ENCODE measurements around the gene SPON1. TPM values are rescaled to one million over a fixed set of nuclear protein-coding genes. Genes with fewer than 3 reads are reported as not detected.
"Not testable (repeated sequence)": the region's sequence is repeated elsewhere in the genome, so short reads cannot be mapped to it uniquely, and the experiment has no call there.

Gene SPON1
- total RNA-seq, 1 donor from 2014 or later = 1.1 TPM

- intact Hi-C loops (cut with micrococcal nuclease) = no loop called here
These were observed 277.7 kb downstream of the SPON1 start for GRCh38 chr11:14240221-14240620.

- intact Hi-C loops (cut with micrococcal nuclease) = no loop called here
These were observed 278.4 kb downstream of the SPON1 start for GRCh38 chr11:14240951-14241350.

- intact Hi-C loops (cut with micrococcal nuclease) = no loop called here
These were observed 279.7 kb downstream of the SPON1 start for GRCh38 chr11:14242187-14242586.

- intact Hi-C loops (cut with micrococcal nuclease) = no loop called here
These were observed 280.2 kb downstream of the SPON1 start for GRCh38 chr11:14242733-14243132.

GRCh38 chr11:14244926-14245325 is 282.4 kb downstream of the SPON1 start:
- intact Hi-C loops (cut with micrococcal nuclease) = no loop called here

- intact Hi-C loops (cut with micrococcal nuclease) = no loop called here
These were observed 282.9 kb downstream of the SPON1 start for GRCh38 chr11:14245444-14245843.

GRCh38 chr11:14248580-14248981 is 286.1 kb downstream of the SPON1 start:
- intact Hi-C loops (cut with micrococcal nuclease) = loop anchor here (2.0 kb wide), 2 partner anchors 122 to 762 kb away; no protein-coding TSS in a partner anchor

GRCh38 chr11:14249121-14249963 is 286.8 kb downstream of the SPON1 start:
- intact Hi-C loops (cut with micrococcal nuclease) = loop anchor here (1.0 to 2.0 kb wide), 5 partner anchors 123 to 763 kb away; no protein-coding TSS in a partner anchor

GRCh38 chr11:14251754-14252153 is 289.2 kb downstream of the SPON1 start:
- intact Hi-C loops (cut with micrococcal nuclease) = no loop called here

GRCh38 chr11:14252501-14252900 is 290.0 kb downstream of the SPON1 start:
- intact Hi-C loops (cut with micrococcal nuclease) = not testable (repeated sequence)

- intact Hi-C loops (cut with micrococcal nuclease) = no loop called here
These were observed 290.9 kb downstream of the SPON1 start for GRCh38 chr11:14253421-14253820.

GRCh38 chr11:14253840-14254239 is 291.3 kb downstream of the SPON1 start:
- intact Hi-C loops (cut with micrococcal nuclease) = no loop called here

- intact Hi-C loops (cut with micrococcal nuclease) = no loop called here
These were observed 292.2 kb downstream of the SPON1 start for GRCh38 chr11:14254533-14255237.

- intact Hi-C loops (cut with micrococcal nuclease) = no loop called here
These were observed 292.7 kb downstream of the SPON1 start for GRCh38 chr11:14255238-14255534.

- intact Hi-C loops (cut with micrococcal nuclease) = no loop called here
These were observed 295.9 kb downstream of the SPON1 start for GRCh38 chr11:14258221-14258935.

- intact Hi-C loops (cut with micrococcal nuclease) = no loop called here
These were observed 296.8 kb downstream of the SPON1 start for GRCh38 chr11:14259186-14259784.

GRCh38 chr11:14259878-14260277 is 297.4 kb downstream of the SPON1 start:
- intact Hi-C loops (cut with micrococcal nuclease) = no loop called here

GRCh38 chr11:14261066-14261465 is 298.5 kb downstream of the SPON1 start:
- intact Hi-C loops (cut with micrococcal nuclease) = no loop called here

GRCh38 chr11:14262271-14262846 is 299.8 kb downstream of the SPON1 start:
- intact Hi-C loops (cut with micrococcal nuclease) = no loop called here

GRCh38 chr11:14264966-14265365 is 302.4 kb downstream of the SPON1 start:
- intact Hi-C loops (cut with micrococcal nuclease) = no loop called here

- intact Hi-C loops (cut with micrococcal nuclease) = no loop called here
These were observed 304.1 kb downstream of the SPON1 start for GRCh38 chr11:14266622-14267021.
